Stimulated activated CD4-positive, alpha-beta T cell treated with anti-CD3 and anti-CD28 coated beads, Interleukin-15, amount 100 ng/mL, for 48 hours (primary cell): Measurements from ENCODE around the gene HMGN4.
"Not testable (repeated sequence)": the region's sequence is repeated elsewhere in the genome, so short reads cannot be mapped to it uniquely, and the experiment has no call there.

Experiments used
- DNase-seq, 2 donors: peaks; one replicate each; pipeline ENCODE4 v3.0.0-alpha.2; 2020; ENCODE audit warnings: low read depth in 2 of 2

Gene HMGN4

GRCh38 chr6:26537846-26538571, at the start of gene HMGN4:
Gene HMGN4, plus strand, starts transcription at chr6:26538366. Its CDS starts 6,841 bp downstream, at chr6:26545207.
- DNase-seq = peak; percentile 72 to 73

DNA sequence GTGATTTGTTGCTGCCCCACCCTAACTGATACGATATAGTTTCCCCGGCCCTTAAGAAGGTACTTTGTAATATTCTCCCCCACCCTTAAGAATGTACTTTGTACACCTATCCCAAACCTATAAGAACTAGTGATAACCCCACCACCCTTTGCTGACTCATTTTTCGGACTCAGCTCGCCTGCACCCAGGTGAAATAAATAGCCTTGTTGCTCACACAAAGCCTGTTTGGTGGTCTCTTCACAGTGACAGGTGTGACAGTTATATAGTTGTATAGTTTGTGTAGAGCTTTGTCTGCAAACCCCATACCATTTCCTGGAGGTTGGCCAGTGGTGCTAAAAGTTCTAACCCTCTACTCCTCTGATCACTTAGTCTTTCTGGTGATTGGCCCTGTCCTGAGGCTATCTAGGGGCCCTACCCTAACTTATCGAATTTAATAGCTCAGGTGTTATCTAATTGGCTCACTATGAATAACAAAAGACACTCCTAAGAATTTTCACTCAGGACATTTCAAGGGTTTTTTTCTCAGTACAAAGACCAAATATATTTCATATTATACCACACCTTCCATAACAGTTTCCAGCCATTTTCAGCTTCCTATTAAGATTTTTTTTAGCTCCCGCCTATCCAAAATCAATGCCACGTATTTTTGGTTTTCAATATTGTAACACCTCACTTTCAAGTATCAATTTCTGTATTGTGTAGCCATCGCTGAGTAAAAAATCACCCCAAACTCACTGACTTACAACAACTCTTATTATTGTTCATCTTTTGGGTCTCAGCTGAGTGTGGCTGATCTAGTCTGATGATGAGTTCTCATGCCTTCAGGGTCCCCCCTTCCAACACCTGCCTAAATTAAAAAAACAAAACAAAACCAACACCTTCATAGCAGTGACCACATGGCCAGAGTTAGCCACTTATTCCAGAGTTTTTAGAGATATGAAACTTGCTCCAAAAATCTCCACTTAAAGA, 47.9 kb upstream of the HMGN4 start:
- no peak for DNase-seq

- DNase-seq = no peak
Observed at GRCh38 chr6:26491604-26492003, 46.6 kb upstream of the HMGN4 start.

DNA sequence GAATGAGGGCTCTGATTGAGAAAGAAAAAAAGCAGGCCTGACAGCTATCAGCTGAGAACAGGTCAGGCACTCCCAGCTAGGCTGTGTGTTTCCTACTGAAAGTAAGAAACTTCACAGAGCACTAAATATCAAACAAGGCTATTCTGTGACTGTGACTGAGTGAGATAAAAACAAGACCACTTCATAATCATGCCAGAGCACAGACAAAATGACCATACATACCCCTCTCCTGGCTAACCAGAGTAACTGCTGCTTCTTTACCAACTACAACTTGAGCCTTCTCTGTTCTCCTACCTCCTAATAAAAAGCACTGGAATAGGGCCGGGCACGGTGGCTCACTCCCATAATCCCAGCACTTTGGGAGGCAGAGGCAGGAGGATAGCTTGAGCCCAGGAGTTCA, 44.9 kb upstream of the HMGN4 start:
- DNase-seq = no peak

- no peak for DNase-seq
Observed at GRCh38 chr6:26494117-26494516, 44.0 kb upstream of the HMGN4 start.

- DNase-seq = no peak
Observed at GRCh38 chr6:26495281-26495680, 42.9 kb upstream of the HMGN4 start.

DNA sequence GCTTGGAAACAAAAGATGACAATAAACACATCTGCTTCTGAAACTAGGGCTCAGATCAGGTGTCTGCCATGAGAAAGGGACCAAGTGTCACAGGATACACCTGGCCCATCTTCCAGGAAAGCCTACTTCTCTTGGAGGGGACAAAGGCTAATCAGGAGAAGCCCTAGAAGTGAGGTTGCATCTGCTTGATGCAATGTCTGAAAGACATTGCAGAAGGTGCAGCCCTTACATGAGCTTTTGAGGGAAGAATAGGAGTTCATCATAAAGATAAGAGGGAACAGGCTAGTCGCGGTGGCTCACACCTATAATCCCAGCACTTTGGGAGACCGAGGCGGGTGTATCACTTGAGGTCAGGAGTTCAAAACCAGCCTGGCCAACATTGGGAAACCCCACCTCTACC, 40.6 kb upstream of the HMGN4 start:
- no peak for DNase-seq

DNA sequence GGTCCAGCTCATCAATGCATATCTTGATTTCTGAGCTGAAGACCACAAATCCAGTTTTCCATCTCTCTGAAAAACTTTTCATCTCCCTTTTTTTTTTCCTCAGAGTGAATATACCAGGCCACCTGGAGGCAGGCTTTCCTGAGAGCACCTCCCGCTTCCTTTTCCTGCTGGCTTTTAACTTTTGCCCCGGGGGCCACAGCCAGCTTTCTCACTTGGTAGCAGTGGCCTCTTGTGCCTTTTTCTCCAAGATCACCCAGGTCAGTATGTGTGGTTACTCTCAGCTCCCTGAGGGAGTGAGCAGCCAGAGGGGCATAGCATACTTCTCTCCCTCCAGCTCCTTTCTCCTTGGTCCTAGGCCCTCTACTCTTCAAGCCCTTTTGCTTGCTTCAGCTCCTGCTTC, 38.1 kb upstream of the HMGN4 start, which contains the start of gene BTN1A1:
Gene BTN1A1 (plus strand): TSS at position 202 of the 400 bp plus-strand sequence. CDS start 984 bp downstream, outside the sequence.
- no peak for DNase-seq

- DNase-seq = peak in 1 of 2 donors; percentile 19
Observed at GRCh38 chr6:26501482-26501986, 36.6 kb upstream of the HMGN4 start.

DNA sequence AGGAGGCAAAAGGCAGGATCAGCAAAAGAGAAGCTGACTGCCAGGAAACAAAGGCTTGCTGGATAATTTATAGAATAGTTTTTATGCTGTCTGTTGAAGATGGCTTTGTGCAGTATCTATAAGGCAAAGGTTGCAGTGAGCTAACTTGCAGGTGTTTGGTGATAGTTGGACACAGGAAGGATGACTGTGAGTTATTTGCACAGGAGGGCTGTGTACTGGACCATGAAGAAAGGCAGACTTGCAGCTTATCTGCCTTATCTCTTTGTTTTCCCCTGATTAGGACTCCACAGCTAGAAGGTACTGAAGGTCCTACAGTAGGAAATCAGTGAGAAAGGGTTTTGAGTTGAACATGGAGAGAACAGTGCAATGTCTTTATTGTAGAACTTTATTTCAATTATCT, 36.0 kb upstream of the HMGN4 start:
- no peak for DNase-seq

- no peak for DNase-seq
Observed at GRCh38 chr6:26502626-26503025, 35.5 kb upstream of the HMGN4 start.

GRCh38 chr6:26507658-26508057, 30.5 kb upstream of the HMGN4 start:
- DNase-seq = no peak

DNA sequence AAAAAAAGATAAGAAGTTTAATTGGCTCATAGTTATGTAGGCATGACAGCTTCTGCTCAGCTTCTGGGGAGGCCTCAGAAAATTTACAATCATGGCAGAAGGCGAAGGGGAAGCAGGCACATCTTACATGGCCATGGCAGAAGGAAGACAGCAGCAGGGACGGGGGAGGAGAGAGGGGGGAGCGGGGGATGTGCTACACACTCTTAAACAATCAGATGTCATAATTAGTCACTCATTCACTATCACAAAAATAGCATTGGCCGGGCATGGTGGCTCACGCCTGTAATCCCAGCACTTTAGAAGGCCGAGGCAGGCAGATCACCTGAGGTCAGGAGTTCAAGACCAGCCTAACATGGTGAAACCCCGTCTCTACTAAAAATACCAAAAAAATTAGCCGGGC, 27.1 kb upstream of the HMGN4 start:
- DNase-seq = not testable (repeated sequence)

DNA sequence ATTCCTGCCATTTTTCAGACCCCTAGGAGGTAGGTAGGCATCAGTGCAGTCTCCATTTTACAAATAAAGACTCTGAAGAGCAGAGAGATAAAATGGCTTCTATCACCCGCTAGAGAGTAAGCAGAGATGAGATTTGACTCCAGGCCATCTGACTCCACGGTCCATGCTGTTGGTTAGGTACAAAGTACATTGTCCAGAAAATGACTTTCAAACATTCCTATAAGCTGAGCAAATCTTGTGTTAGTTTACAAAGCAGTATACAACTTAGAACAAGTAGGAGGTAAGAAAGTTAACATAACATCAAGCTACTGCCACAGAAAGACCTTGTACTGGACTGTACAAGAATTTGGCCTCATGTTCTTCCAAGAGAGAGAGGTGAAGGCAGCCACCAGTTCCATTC, 23.2 kb upstream of the HMGN4 start:
- no peak for DNase-seq

DNA sequence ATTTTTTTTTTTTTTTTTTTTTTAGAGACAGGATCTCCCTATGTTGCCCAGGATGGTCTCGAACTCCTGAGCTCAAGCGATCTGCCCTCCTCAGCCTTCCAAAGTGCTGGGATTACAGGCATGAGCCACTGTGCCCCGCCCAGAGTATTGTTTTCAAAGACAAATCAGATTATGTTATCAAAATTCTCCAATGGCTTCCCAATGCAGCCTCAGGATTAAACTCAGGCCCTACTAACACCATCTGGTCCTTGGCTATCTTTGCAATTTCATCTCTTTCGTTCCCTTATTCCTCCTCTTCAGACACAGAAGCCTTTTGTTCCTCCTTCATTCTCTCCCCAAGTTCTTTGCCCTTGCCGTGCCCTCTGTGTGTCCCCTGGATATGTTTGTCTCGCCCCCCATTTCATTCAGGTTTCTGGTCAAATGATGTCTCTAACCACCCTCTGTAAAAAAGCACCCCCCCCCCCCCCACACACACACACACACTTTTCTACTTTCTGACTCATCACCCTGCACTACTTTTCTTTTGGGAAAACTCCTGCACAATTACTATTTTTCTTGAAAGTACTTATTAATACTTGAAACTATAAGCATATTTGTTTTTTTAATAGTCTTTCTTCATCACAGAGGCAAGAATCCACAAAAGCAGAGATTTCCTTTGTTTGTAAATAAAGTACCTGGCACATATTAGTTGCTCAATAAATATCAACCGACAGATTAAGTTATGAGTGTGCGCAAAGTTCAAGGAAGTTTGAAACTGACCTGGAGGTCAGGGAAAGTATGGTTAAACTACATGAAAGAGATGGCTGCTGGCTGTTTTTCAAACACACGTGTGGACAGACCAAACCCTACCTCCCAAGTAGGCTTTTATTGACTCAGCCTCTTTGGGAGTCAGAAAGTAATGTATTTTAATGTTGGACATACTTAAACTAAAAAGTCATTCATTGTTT, 21.4 kb upstream of the HMGN4 start:
- DNase-seq = no peak

GRCh38 chr6:26519359-26519758, 18.8 kb upstream of the HMGN4 start:
- DNase-seq = no peak

DNA sequence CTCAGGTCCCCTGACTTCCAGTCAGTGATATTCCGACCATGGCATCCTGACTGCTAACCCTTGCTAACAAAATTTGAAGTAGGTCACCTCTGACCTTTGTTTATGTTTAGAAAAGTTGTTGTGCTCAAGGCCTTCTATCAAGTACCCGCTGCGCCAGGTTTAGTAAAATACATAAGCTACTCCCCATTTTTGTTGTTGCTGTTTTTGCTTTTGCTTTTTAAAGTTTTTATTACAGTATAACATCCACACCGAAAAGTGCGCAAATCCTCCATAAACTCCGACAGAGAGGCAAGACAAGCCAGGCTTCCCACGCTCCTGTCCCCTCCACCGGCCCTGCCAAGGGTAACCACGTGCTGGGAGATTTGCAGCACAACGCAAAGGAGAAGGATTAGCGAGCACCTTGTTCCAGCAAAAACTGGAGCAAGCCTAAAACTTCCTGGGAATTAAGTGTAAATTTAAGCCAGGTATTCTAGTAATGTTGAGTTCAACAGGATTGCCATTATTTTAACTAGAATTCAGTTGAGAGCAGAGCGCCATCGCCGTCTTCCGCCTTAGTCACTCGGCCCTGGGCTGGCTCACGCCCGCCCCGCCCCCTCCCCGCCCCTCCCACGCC, 17.8 kb upstream of the HMGN4 start:
- peak in 1 of 2 donors; percentile 24 for DNase-seq

- DNase-seq = peak; percentile 74 to 75
Observed at GRCh38 chr6:26520850-26521599, 17.1 kb upstream of the HMGN4 start.

- peak; percentile 33 to 57 for DNase-seq
Observed at GRCh38 chr6:26521600-26522391, 16.4 kb upstream of the HMGN4 start.
